NCI-H748 (cell line): ENCODE data around the gene MROH2B.

Source experiments
- DNase-seq: peaks from one replicate; lab custom pipeline; 2025; ENCODE audit not compliant: unreplicated experiment; lab: John Stamatoyannopoulos, UW

Gene MROH2B

DNA sequence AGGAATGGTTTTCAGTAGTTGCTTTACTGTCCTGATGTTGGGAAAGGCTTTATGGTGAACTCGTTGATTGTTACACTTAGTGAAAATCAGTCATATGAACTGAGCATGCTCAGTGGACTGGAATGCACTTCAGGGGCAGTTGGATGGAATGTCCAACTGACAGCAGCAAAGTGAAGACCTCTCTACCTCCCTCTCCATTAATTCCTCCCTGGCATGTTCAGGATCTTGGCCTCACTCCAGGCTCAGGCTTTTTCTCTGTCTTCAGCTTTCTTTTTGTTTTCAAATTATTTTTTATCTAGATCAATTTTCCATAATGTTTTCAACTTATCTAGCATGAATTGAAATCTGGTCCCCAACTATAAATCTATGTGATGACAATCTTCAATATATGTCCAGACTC lies at the start of gene MROH2B:
TSS of gene MROH2B (minus strand) at position 101 of the 400 bp plus-strand sequence. CDS start 490 bp downstream, outside the sequence.
- no peak for DNase-seq

DNA sequence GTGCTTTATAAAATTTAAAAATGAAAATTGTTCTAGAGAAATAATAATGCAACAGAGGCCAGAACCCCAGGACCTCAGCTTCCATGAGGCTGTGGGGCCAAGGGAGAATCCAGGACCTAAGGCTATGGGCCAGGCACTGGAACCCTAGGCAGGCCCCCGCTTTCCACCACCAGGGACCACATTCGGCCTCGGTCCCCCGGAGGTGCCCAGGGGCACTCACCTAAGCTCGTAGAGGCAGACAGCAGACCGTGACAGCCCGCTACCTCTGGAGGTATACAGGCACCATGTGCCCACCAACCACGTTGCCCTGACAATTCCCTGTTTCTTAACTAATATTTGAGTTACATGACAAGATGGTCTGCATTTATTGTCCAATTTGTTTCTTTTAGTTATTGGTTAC lies 49.5 kb upstream of the MROH2B start:
- no peak for DNase-seq

DNA sequence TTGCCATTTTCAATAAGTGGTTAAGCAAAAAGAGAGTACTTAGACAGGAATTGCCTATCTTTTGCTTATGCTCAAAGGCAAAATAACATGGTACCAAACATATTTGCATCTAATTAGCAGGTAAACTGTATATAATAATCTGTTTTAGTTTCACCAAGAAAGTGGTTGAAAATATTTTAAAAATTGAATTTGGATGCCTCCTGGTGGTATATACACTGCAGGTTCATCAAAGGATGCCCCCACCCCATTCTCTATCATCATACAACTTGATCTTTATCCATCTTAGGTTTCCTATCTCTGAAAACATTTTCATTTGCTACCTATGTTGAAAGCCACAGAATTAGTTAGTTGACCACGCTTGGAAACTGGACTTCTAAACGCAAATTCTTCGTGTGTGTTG lies 47.0 kb upstream of the MROH2B start:
- DNase-seq, result no peak

DNA sequence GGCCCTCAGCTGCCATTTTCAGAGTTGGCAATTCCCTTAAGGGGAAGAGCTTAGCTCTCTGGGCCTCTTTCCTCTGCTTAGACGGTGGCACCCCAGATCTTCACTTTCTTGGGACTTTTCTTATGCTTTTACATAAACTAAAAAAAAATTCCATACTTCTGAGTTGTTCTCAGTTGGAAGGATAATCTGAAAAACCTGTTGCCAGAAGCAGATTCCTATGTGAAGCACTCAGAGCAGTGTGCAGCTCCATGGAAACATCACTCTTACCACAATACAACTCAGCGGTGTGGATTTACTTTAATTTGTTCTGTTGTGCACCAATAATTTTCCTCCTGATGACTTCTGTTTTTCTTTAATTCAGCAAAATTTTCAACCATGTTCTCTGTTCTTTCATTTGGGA lies 44.1 kb upstream of the MROH2B start:
- DNase-seq, result no peak

DNA sequence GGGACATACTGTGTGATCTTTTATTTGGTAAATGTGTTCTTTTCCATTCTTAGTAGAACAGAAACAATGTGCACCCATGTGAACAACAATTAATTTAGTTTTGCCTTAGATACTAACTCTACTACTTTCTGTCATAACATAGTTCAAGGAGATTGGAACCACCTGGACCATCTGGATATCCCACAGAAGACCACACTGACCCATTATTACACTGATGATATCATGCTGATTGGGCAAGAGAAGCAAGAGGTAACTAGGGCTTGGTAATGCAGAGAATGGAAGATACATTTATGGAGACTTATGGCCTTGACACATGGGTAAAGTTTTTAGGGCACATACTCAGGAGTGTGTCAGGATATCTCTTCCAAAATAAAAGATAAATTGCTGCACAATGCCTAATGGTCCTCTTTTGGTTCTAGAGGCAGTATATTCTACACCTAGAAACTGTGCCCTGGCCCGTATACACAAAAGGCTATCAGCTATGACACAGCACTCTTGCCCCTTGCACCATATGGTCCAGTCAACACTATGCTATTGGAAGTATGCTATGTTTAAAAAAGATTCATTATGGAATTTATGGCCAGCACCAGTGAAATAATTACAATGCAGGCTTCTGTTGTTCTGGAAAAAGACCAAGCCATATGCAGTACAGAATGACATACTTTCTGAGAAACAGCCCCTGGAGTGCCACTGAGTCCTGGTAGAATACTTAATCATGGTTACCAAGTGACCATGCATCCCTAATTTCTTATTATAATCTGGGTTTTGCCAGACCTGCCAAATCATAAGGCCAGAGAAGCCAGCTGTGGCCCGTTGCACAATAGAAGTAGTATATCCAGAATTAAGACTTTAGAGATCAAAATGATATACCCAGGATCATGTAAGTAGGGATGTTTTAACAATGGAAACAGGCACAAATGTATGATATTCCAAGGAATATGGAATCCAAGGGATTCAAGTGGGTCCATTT lies 41.6 kb upstream of the MROH2B start:
- no peak for DNase-seq

DNA sequence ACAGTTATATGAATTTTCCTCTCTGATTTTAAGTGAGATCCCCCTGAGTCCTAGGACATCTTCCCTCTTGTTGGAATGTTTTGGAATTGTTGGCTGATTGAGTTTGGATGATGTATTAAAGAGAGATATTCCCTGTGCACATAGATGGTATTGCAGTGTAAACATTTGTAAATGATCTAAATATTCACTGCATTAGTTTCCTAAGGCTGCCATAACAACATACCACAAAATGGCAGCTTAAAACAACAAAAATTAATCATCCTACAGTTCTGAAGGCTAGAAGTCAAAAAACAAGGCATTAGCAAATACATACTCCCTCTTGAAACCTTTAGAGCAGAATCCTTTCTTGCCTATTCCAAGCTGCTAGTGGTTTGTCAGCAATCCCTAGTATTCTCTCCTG lies 38.0 kb upstream of the MROH2B start:
- no peak for DNase-seq

DNA sequence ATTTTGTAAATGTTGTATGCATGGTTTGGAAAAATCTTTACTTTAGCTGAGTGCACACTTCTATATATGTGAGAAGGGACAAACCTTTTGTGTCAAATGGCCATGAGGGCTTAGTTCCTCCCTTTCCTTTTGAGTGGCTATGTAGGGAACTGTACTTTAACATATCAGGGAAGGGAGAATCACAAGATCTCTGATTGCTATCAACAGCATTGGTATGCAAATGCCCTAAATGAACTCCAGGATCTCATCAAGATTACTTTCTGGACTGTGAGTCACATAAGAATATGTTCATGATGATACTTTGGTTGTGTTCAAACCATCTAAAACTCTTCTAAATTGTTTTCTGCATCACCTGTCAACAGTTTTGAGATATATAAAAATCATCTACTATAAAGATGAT lies 31.2 kb upstream of the MROH2B start:
- no peak for DNase-seq

DNA sequence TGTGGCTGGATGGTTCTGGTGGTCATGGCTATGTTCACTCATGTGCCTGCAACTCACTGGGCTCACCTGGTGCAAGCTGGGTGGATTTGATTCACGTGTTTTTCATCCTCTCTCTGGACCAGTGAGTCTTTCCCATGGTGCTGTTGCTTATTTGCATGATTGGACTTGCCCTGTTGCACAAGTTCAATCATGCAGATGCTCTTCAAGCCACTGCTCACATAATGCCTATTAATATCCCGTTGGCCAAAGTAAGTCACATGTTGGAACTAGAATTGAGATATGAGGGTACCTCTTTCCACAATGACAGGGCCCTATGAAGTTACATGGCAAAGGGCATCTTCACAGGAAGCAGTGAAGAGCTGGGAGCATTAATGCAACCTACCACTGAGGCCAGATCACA lies 26.5 kb upstream of the MROH2B start:
- DNase-seq, result no peak

DNA sequence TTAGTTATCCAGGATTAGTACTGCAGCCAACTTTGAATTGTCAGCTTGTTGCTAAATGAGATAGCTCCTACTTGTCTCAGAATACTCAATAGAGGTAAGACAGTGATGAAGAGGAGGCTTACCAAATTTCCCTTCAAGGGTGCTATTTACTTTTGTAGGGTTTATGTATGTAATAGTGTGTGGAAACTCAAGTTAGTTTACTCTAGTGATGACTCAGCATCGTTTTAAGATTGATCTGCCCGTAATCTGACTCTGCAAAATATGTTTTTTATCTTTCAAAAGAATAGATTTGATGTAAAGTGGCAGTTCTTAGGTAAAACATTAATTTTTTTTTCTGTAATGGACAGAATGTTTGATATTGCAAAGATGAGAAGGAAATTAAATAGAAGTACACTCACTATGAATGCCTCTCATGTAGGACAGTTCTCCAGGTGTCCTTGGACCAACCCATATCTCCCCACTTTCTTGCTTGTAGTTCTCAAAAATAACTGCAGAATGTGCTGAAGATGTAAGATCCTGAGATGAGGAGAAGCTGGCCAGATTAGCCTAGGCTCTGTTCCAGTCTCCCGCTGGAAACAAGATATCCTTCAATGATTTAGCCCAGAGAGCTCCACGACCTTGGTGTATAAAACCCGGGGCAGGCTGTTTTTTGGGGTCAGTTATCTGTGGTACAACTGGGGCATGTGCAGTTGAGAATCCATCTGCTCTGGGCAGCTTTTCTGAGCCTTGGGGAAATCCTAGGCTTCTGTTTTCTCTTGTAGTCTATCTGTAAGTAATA lies 24.4 kb upstream of the MROH2B start:
- DNase-seq, result no peak

DNA sequence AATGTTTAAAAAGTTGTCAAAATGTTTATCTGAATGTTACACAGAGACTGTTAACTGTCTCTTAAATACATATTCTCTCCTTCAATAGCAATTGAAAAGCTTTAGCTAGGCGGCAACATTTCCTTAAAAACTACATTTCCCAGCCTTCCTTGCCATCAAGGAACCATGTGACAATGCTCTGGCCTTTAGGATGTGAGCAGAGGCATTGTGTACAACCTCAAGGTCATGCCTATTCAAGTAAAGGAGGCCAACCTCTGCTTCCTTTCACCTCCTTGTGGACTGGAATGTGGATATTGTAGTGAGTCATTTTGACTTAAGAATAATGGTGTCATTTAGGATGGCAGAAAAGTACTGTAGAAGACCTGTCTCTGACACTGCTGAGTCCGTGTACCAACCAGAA lies 23.7 kb upstream of the MROH2B start:
- DNase-seq, result no peak

DNA sequence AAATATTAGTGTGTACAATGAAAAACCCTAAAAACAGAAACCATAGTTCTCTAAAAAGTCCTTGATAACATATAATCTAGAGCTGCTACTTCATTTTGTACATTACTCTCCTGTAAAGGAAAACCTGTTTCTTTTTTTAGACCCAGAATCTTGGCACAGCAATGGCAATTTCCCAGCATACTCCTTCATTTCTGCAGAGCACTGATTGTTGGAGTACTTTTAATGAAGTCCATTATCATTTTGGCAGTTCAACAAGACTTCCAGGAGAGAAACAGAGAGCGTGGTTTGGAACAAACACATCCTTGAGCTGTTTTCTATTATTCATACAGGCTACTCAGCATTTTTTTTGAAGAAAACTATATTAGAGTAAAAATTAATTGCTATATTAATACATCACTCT lies 22.7 kb upstream of the MROH2B start:
- DNase-seq, result no peak

DNA sequence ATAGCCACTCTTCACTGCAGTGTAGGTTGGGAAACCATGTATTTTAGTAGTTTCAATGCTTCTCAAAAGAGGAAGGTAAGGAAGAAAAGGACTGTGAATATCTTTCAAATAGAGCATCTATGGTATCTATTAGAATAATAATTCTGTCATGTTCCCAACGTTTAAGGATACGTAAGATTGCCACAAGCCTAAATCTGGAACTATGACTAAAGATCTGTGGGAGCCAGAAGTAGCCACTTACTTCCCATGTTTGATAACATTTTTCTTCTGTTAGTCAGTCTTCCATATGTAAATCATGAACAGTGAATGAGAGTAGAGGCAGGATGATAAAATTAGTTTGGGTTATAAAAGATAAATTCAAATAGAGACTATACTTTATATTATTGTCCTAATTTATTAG lies 16.3 kb upstream of the MROH2B start:
- no peak for DNase-seq

DNA sequence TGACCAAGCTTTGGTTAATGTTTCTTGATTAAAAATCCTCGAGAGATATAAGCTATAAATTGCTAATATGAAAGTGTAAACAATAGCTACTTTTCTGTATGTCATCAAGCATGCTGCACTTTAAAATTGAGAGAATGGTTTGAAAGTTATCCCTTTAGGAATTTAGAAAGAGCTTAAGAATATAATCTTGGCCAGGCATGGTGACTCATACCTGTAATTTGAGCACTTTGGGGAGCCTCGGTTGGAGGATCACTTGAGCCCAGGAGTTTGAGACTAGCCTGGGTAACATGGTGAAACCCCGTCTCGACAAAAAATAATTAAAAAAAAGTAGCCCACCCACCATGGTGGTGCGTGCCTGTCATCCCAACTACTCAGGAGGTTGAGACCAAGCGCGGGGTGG lies 12.2 kb upstream of the MROH2B start:
- no peak for DNase-seq

DNA sequence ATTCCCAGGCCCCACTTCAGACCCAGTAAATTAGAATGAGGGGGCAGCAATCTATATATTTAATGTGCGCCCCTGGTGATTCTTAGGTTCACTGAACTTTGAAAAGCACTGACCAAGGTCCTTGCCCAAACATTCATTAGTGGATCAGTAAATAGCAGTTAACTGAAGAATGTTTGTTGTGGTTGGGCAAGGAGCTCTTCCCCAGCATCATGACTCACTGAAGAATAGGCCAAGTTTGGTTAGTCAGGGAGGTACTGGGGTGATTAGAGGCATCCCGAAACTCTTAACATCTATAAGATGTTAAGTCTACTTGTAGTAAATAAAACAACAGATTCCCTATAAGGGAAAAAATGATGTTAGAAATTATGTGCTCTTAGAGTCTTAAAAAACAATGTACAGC lies 833 bp upstream of the MROH2B start:
- DNase-seq, result no peak

DNA sequence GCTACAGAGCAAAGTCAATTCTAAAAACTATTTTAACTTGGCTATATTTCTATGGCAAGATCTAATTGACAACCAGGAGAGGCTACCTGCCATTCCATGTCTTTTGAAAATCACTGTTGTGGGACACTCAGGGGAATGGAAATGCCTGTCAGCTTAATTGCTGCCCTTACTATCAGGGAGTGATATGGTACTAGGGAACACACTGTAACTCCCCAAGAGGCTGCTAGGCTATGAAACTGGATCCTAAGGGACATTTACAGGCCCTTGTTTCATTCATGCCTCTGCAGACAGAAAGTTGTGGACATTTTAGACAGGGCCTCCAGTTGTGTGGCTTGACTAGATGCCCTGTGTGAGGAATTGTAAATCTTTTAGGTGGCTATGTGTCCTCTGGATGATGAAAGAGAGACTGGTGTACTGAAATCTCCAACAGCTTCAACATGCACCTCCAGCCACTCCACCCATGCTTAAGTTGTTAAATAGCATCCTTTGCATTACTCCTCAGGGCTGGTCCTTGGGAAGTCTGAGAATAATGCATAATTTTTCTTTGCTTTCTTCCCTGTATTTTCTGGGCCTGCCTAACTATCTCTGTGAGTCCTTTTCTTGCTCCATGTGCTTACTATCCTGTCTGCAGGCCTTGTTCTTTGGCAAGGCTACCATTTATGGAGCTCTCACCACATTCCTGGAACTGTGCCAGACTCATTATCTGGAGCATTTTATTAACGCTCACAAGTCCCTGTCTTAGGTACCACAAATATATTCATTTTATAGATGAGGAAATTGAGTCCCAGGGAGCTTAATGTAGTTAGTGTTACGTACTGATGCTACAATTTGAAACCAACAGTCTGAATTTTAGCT lies 3.2 kb downstream of the MROH2B start:
- peak; percentile 88 for DNase-seq

DNA sequence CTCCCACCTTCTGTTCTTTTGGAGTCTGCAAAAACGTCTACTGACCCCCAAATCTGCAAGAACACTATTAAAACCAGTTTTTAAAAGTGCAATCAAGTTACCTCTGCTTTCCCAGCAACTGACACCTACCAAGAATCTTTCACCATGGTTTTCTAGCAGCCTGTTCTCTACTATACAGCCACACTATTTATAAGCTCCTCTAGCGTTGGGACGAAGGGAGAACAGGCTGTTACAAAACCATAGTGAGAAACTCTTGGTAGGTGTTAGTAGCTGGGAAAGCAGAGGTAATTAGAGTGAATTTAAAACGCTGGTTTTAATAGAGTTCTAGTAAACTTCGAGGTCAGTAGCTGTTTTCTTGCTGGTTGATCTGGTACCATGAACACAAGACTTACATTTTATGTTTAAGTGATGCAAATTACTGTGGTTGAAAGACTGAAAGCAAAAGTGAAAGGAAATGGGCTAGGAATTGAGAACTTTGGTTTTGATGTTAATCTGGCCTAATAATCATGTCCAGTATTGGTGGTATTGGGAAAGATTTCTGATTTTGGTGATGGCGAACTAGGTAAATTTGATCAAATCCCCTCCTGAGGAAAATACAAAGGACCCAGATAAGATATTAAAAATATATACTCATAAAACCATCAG lies 5.3 kb downstream of the MROH2B start:
- no peak for DNase-seq

DNA sequence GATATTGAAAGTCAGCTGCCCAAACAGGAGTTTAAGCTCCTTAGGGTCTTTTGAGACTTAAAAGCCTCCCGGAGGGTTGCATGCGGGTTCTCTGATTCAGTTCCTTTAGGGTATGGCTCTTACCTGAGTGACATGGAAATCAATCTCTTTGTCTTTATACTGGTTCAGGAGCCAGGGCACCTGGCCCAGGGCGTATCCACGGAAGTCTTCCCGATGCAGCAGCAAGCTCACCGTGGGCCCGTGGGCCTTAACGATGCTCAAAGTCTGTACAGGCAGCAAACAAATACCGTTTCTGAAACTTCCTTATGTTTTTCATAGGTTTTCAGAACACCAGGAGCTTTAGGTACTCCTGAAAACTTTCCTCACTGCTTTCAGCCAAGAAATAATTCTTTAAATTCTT lies 13.2 kb downstream of the MROH2B start:
- DNase-seq, result no peak

DNA sequence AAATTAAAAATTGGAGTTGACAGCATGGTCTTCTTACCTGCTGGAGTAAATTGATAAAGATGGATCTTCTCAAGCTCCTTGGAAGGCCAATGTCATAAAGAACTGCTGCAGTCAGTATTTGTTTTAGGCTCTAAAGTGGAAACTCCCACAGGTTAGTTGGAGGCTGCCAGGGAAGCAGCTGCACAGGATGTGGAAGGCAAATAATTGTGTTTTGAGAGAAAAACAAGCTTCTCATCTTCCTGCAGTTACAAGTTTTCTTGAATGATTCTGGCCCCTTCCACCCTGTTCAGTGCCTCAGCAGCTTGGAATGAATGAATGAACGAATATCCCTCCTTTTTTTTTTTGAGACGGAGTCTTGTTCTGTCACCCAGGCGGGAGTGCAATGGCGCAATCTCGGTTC lies 13.9 kb downstream of the MROH2B start:
- peak; percentile 30 for DNase-seq

DNA sequence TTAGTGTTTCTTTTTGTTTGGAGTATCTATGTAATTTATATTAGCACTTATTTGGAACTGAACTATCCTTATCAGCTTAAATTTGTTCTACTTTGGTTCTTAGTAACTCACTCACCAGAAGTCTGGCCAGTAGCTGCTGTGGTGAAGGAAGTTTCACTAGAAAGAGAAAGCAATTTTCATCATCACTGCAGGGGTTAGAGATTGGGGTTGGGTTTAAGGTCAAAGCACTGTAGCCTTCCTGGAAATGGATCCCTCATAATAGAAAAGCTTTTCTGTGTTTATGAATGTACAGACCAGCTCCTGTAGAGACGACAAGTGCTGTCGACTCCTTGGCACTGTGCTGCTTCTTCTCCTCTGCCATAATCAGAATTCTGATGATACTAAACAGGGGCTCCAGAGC lies 22.2 kb downstream of the MROH2B start:
- DNase-seq, result no peak

DNA sequence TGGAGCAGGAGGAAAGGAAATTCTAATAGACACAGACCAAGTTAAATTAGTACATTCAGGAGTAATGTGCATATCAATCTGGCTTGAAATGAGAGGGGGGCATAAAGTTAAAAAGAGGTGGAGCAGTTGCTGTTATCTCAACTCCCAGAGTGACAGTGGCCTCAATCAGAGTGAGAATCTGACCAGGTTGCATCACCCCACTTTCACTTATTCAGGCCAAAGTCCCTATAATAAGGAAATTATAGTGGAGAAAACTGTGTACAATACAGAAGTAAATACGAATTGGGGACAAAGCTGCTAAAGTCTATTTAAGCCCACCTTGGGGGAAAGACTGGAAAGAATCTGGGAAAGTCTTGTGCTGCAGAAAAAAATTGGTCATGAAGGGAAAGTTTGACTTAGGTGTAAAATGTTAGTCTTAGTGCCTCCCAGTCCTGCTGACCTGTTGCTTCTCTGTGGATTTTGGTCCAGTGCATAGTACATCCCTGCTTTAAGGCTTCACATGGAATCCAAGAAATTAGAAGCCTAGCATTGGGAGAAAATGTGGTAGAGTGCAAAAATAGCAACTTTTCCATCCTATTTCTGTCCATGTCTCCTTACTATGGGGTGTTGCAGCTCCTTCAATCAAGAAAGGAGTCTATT lies 27.9 kb downstream of the MROH2B start:
- no peak for DNase-seq
